ENCODE data around the gene RPL39L.

RPL39L gene

GRCh38 chr3:187072102-187072501 is 67.2 kb downstream of the RPL39L start:
- TF ChIP-seq CTCF (conservative IDR thresholded peaks at IDR 0.05) (no peak), ZFX (IDR thresholded peaks at IDR 0.05) (no peak)
- H3K27ac ChIP-seq: no peak overlapping the region

Data from C4-2B (cell line).